Fibroblast of villous mesenchyme (primary cell): ENCODE data around the gene SEC14L2. TPM values are rescaled to one million over a fixed set of nuclear protein-coding genes. Genes with fewer than 3 reads are reported as not detected.
"Not testable (repeated sequence)": the region's sequence is repeated elsewhere in the genome, so short reads cannot be mapped to it uniquely, and the experiment has no call there.

Source experiments
- DNase-seq: peaks from one replicate; pipeline ENCODE4 v3.0.0-alpha.2; 2010; ENCODE audit warnings: low read depth
- H3K4me3 ChIP-seq: 2 replicates; pipeline ENCODE4 v1.5.1; 2011; ENCODE audit warnings: low read depth, mild to moderate bottlenecking, low read length
- total RNA-seq: library from RNA; depleted of rRNA; stranded (reverse); fragments of >200 nt; gene quantifications from 2 replicates; pipeline ENCODE4 v1.2.3, GENCODE V29; 2012
- TF ChIP-seq, protein P1 (sequence below): IDR thresholded peaks from 2 replicates; pipeline ENCODE4 v1.5.1; 2012; ENCODE audit warnings: low read depth, mild to moderate bottlenecking, low read length; ENCODE audit not compliant: insufficient read depth

Gene SEC14L2
- total RNA-seq, 1 donor: 9.5 TPM

DNA sequence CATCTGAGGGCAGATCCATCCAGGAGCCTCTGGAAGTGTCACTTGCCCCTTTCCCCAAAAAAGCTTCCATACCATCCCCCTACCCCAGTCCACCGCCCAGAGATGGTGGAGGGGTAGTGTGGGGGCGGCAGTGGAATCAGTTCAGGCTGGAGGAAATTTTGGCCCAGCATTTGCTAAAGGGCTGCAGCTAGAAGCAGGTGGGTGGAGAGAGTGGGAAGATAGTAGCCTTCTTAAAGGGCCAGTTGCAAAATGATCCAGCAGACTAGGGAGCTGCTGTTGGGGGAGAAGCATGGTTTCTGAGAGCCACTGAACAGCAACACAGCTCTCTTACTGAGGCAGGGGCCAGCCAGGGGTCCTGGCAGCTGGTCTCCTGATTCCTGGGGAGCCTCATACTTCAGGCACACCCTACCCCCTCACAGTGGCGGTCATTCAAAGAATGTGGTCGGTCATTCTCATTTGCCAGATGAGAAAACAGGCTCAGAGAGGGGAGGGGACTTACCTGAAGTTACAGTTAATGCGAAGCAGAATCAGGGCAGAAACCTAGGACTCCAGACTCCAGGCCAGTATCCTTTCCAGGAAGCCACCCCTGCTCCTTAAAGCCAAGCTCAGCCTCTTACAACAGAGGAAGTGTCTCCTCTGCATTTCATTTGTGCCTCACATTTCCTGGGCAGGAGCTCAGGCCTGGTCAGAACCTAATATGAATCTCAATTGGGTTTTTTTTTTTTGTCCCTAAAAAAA is 5.4 kb downstream of the SEC14L2 start:
- no peak for DNase-seq
- TF ChIP-seq, protein P1, sequence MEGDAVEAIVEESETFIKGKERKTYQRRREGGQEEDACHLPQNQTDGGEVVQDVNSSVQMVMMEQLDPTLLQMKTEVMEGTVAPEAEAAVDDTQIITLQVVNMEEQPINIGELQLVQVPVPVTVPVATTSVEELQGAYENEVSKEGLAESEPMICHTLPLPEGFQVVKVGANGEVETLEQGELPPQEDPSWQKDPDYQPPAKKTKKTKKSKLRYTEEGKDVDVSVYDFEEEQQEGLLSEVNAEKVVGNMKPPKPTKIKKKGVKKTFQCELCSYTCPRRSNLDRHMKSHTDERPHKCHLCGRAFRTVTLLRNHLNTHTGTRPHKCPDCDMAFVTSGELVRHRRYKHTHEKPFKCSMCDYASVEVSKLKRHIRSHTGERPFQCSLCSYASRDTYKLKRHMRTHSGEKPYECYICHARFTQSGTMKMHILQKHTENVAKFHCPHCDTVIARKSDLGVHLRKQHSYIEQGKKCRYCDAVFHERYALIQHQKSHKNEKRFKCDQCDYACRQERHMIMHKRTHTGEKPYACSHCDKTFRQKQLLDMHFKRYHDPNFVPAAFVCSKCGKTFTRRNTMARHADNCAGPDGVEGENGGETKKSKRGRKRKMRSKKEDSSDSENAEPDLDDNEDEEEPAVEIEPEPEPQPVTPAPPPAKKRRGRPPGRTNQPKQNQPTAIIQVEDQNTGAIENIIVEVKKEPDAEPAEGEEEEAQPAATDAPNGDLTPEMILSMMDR: no peak
- no peak overlapping the region for H3K4me3 ChIP-seq

DNA sequence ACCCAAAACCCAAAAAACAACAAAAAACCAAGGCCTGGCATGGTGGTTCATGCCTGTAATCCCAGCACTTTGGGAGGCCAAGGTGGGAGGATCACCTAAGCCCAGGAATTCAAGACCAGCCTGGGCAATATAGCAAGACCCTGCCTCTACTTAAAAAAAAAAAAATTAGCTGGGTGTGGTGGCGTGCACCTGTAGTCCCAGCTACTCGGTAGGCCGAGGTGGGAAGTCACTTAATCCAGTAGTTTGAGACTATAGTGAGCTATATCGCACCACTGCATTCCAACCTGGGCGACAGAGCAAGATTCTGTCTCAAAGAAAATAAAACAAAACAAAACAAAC is 5.9 kb downstream of the SEC14L2 start:
- not testable (repeated sequence) for H3K4me3 ChIP-seq, DNase-seq

DNA sequence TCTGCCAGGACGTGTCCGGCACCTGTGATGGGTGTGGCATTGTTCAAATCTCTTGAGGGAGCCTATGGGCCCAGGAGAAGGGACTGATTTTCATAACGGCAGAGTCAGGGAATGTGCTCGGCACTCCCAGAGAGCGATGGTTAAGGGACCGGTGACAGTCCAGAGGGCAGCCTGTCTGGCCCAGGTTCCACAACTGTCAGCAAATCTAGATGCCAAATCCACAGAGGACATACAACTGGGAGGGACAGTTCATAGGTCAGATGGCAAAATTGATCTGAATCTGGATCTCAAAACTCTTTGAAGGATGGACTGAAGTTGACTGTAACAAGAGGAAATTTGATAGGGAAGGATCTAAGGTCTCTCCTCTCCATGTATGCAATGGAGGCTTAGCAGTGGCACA is 7.5 kb downstream of the SEC14L2 start:
- no peak for DNase-seq
- TF ChIP-seq, protein P1: no peak
- H3K4me3 ChIP-seq: no peak overlapping the region

DNA sequence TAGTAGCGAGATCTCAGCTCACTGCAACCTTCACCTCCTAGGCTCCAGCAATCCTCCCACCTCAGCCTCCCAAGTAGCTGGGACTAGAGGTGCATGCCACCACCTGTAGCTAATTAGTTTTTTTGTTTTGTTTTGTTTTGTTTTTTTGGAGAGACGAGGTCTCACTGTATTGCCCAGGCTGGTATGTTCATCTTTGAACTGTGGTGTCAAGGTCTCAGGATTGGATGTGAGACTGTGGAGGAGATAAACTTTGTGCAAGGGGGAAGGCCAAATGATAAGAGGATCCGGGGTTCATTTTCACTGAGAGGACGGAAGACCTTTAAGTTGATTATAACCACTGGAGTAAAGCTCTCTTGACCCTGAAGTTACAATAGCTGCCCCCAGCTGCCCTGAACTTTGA is 8.9 kb downstream of the SEC14L2 start:
- DNase-seq: no peak
- H3K4me3 ChIP-seq: no peak overlapping the region
- TF ChIP-seq, protein P1: no peak

DNA sequence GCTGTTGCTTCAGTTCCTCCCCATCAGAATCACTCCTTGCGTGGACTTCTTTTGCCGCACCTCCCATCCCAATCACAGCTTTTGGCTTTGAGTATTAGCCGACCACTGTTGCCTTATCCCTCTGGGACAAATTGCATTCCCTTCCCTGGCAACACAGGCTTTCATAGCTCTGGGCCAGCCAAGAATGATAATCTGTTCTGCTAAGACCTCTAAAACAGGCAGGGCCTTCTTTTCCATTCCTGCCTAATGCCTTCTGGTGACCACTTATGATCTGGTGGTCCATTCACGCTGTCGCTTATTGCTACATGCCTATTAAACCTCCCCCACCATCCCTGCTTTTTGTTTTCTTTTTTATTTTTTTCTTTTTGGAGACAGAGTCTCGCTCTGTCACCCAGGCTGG is 9.6 kb downstream of the SEC14L2 start:
- TF ChIP-seq, protein P1: no peak
- H3K4me3 ChIP-seq: no peak overlapping the region
- no peak for DNase-seq

DNA sequence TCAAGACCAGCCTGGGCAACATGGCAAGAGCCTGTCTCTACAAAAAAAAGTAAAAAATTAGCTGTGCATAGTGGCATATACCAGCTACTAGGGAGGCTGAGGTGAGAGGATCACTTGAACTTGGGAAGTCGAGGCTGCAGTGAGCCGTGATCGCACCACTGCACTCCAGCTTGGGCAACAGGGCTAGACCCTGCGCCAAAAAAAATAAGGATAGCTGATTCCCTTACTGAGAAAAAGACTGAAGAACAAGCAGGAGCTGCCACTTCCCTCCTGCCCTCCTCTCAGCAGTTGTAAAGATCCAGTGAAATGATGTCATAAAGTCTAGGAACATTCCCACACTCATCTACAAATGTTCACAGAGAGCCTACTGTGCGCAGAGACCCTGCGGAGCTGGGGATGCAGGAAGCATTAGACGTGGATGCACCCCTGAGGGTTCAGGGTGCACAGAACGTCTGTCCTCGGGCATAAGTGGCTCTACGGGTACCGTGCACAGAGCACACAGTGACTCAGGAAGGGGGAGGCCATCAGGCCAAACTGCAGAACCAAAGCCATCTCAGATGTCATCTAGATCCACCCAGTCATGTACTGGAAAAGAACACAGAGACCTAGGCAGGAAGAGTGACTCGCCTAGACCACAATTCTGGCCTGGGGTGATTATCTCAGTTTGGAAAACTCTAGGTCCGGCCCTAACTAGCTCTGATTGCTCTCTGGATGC is 11.7 kb downstream of the SEC14L2 start:
- peak; percentile 38 for DNase-seq
- TF ChIP-seq, protein P1: no peak
- no peak overlapping the region for H3K4me3 ChIP-seq

DNA sequence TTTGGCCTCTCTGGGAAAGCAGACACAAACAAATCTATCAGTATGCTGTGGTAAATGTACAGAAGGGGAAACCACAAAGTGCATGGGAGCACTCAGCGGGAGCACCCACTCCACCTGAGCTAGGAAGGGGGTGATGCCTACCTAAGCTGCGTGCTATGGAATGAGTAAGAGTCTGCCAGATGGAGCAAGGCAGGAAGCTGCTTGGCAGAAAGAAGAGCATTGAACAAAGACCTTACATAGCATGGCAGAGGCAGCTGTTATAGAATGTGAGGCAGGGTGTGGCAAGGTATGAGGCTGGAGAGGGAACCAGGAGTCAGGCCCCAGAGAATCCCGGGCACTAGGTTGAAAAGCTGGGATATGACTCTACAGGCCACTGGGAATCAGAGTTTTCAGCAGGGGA is 15.0 kb downstream of the SEC14L2 start:
- DNase-seq: no peak
- TF ChIP-seq, protein P1: no peak
- no peak overlapping the region for H3K4me3 ChIP-seq
